ENCODE data around the gene CTDP1.

DNA sequence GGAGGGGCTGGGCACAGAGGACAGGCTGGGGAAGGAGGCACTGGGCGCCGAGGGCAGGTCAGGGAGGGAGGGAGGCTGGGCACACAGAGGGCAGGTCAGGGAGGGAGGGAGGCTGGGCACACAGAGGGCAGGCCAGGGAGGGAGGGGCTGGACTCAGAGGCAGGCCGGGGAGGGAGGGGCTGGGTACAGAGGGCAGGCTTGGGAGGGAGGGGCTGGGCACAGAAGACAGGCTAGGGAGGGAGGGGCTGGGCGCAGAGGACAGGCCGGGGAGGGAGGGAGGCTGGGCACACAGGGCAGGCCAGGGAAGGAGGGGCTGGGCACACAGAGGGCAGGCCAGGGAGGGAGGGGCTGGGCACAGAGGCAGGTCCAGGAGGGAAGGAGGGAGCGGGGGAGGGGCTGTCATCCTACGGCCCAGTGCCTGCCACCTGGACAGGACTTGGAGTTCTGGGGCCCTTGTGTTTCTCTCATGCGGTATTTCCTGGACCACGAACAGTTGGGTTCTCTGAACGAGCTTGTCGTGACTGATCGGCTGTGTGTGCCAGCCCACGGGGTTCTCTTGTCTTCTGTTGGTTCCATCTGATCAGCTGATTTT is 71.5 kb downstream of the CTDP1 start:
- TF ChIP-seq, protein P1, sequence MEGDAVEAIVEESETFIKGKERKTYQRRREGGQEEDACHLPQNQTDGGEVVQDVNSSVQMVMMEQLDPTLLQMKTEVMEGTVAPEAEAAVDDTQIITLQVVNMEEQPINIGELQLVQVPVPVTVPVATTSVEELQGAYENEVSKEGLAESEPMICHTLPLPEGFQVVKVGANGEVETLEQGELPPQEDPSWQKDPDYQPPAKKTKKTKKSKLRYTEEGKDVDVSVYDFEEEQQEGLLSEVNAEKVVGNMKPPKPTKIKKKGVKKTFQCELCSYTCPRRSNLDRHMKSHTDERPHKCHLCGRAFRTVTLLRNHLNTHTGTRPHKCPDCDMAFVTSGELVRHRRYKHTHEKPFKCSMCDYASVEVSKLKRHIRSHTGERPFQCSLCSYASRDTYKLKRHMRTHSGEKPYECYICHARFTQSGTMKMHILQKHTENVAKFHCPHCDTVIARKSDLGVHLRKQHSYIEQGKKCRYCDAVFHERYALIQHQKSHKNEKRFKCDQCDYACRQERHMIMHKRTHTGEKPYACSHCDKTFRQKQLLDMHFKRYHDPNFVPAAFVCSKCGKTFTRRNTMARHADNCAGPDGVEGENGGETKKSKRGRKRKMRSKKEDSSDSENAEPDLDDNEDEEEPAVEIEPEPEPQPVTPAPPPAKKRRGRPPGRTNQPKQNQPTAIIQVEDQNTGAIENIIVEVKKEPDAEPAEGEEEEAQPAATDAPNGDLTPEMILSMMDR (conservative IDR thresholded peaks at IDR 0.05 in 1 of 2, IDR thresholded peaks at IDR 0.05 in 1 of 2; ENCODE audit: extremely low read depth in 1 of 2, insufficient read depth in 1 of 2, low read depth in 1 of 2, low read length in 2 of 2): no peak
- no peak for TF ChIP-seq EZH2 (IDR thresholded peaks at IDR 0.05; ENCODE audit: borderline replicate concordance, low read length)

Data from mammary epithelial cell (primary cell).